Iris pigment epithelial cell (primary cell): Measurements from ENCODE around the gene GTPBP4.
"Not testable (repeated sequence)": the region's sequence is repeated elsewhere in the genome, so short reads cannot be mapped to it uniquely, and the experiment has no call there.

ENCODE experiments used
- DNase-seq: peaks from one replicate; pipeline ENCODE4 v3.0.0-alpha.2; 2011; ENCODE audit warnings: low read depth

Gene GTPBP4

DNA sequence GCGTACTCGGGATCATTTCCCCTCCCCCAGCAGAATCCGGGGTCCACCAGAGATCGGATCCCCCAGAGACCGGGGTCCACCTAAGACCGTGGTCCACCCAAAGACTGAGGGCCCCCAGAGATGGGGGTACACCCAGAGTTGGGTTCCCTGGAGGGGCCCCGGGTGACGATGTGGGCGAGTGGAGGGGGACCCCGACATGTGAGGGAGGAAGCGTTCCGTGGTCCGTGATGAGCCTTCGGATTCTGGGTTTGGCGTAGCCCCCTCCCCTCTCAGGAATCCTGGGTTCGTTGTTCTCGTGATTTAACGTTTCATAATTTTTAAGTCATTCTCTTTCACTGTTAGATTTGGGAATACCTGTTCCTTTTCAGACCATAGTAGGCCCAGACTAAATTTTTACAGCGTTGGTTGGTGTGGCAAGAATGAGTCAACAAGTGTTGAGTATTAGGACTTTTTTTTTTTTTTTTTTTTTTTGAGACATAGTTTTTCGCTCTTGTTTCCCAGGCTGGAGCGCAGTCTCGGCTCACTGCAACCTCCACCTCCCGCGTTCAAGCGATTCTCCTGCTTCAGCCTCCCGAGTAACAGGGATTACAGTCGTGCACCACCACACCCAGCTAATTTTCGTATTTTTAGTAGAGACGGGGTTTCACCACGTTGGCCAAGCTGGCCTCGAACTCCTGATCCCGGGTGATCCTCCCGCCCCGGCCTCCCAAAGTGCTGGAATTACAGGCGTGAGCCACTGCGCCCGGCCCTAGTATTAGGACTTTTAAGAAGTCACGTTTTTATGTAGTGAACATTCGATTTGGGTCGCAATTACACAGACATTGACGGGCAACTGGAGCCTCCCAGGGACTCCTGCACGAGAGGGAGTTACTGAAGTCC lies 672 bp downstream of the GTPBP4 start:
- peak; percentile 58 for DNase-seq

DNA sequence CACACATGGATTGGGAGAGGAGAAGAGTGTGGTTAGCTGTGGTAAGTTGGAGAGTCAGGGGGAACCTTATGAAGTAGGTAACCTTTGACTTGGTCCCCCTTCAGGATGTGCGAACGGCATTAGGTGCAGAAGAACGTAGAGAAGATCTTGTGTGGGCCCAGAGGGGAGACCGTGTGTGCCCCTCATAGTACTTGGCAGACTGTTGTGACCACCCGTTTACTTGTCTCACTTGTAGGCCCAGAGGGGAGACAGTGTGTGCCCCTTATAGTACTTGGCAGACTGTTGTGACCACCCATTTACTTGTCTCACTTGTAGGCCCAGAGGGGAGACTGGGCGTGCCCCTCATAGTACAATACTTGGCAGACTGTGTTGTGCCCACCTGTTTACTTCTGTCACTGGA lies 2.6 kb downstream of the GTPBP4 start:
- no peak for DNase-seq

DNA sequence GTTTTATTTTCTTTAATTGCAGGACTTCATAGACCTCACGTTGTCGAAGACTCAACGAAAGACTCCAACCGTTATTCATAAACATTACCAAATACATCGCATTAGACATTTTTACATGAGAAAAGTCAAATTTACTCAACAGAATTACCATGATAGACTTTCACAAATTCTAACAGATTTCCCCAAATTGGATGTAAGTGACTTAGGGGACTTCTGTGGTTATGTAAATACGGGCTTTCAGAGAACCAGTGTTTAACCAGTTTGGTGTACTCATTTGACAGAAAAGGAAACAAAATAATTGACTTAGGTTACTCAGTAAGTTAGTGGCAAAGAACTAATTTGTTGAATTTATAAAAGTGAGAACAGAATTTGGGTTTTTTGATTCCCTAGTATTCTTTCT lies 4.2 kb downstream of the GTPBP4 start:
- DNase-seq: no peak

DNA sequence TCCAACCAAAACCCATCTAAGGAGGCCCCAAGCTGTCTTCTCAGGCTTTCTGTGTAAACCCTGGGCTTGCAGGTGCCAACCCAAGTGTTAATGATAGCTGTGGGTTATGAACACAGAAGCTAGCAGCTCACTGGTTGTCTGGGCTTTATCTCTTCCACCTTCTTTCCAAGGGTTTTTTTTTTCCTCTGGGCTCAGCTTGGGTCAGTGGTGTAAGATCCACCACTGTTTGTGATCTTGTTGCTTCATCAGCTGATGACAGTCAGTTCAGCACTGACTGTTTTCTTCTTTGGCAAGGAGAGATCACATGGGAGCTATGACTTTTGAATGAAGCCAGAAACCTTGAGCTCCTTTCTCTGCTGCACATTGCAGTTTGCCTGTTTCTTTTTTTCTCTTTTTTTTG lies 4.6 kb downstream of the GTPBP4 start:
- DNase-seq: peak; percentile 48

DNA sequence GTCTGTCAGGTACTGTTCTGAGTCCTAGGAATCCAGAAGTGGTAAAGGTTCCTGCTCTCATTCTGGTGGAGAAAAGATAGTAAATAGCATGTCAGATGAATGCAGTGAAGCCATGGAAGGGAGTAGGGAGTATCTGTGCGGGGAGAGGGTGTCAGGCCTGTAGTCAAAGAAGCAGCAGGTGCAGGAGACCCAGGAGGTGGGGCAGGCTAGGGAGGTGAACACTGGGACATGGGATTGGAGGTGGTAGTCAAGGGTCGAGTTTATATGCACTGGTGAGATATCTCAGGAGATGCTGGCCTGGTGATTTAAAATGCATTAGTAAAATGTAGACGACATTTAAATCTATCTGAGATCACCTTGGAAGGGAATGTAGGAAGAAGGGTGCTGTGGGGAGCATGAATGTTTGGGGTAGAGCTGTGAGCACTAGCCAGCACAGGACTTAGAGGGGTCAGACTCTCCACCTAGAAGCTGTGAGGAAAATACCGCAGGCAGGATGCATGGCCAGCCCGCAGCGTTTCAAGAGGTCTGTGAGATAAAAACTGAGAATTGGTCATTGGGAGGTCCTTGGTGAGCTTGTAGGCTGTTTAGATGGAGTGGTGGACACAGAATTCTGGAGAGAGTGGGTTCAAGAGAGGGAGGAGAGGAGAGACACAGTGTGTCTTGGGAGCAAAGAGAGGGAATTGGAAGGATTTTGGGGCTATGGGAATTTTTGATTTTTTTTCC lies 6.8 kb downstream of the GTPBP4 start:
- no peak for DNase-seq

DNA sequence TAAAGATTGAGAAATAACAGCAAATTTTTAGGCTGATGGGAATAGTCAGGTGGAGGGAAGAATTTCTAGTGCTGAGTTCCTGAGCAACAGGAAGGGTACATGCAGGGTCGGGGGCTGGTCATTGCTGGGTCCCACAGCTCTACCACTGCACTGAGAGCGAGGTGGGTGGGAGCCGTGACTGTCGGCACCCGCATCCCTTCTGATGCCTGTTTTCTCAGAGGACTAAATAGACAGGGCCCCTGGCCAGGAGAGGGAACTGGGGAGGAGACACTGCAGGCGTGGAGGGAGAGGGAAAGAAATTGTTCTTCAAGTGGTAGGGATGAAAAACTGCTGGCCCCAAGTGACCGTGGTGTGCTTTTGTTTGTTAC lies 7.3 kb downstream of the GTPBP4 start:
- no peak for DNase-seq

DNA sequence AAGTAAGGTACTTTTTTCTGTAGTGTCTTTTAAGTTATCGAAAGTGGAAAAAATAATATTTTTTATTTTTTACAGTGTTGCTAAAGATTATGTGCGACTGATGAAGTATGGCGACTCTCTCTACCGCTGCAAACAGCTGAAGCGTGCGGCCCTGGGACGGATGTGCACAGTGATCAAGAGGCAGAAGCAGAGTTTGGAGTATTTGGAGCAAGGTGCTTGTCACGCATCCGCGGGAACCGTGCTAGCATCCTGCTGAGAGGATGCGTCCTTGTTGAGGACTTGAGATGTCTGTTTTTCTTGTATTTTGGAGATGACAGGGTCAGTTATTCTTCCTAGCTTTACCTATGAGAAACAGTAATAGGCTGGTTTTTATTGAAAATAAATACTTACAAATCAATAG lies 7.8 kb downstream of the GTPBP4 start:
- no peak for DNase-seq

DNA sequence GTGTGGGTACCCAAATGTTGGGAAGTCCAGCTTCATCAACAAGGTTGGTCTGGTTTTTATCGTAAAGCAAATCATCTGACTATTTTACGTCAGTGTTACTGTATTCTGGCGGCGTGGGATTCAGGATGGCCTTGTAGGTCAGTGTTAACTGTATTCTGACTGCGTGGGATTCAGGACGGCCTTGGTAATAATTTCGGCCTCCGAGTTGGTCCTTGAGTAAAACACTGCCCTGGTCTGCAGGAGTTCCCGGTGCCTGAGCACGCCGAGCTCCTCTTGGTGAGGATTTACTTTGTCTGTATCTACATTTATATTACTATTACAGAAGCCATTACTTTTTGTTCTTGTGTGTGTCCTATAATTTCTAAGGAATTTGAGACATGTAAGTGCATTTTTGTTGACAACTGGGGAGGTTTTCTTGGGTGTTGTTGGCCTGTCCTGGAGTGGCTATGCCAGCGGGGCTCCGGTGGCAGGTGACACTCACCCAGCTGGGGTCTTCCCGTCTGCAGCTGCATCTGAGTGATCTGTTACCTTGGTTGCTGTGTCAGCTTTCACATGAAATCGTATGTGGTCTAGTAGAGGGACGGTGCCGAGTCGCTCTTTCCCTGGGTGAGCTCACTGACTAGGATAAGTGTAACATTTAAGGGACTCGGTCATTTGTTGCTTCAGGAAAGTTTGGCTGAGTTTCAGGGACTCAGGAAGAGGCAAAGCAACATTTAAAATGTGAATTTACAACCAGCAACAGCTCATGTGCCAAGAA lies 9.2 kb downstream of the GTPBP4 start:
- DNase-seq: no peak

DNA sequence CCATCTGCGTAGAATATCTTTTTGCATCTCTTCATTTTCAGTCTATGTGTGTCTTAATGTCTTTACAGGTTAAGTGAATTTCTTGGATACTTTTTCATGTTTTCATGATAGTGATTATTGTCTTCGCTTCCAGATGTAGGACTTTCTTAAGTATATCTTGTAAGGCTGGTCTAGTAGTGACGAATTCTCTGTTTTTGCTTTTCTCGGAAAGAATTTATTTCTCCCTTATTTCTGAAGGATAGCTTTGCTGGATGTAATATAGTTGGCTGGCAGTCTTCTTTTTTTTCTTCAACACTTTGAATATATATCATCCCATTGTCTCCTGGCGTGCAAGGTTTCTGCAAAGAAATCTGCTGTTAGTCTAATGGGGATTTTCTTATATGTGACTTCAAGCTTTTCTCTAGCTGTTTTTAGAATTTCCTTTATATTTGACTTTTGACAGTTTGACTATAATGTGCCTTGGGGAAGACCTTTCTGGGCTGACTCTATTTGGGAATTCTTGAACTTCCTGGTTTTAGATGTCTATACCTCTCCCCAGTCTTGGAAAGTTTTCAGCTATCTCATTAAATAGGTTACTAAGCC lies 14.3 kb downstream of the GTPBP4 start:
- no peak for DNase-seq

DNA sequence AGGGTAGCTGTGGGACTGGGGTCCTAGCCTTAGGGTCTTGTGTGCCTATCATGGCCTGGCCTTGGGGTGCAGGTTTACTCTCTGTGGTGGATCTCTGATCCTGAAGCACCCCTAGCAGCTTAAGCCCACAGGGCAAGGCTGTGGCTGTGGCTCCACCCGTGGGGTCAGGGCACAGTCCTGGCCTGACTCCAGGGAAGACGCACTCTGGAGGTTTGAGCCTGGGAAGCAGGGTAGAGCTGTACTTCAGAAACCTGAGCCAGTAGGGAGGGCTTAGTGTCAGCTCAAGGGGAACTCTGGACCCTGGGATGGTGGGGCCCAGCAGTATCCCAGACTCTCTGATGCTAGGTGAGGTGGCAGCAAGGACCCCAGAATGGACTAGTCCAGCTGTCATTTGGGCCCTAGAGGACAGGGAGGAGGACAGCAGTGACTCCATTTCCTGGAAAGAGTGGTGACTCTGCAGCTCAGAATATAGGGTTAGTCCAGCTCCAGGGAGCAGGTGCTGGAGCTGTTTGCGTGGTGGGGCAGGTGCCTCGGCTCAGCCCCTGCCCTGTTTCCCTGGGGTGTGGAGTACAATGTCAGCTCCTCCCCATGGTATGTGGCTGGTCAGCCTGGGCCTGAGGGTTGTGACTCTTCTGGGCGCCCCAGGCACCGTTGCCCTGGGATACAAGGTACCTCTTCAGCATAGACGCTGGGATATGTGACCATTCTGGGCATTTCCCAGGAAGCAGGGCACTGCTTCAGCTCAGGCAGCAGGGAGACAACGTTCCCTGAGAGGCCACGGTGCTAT lies 15.8 kb downstream of the GTPBP4 start:
- peak; percentile 12 for DNase-seq

DNA sequence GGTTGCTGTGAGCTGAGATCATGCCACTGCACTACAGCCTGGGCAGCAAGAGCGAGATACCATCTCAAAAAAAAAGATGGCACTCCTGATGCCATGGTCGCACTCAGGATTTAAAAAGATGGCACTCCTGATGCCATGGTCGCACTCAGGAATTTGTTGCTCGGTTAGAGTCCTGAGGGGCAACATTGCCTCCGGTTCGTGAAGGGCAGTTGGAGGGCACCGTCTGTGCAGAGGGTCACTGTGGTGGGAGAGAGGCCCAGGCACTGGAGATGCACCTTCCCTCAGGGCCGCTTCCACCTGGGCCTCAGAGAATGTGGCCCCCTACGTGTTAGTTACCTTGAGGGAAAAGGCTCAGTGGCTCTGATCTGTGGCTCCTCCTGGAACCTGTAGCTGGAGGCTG lies 18.3 kb downstream of the GTPBP4 start:
- DNase-seq: no peak

DNA sequence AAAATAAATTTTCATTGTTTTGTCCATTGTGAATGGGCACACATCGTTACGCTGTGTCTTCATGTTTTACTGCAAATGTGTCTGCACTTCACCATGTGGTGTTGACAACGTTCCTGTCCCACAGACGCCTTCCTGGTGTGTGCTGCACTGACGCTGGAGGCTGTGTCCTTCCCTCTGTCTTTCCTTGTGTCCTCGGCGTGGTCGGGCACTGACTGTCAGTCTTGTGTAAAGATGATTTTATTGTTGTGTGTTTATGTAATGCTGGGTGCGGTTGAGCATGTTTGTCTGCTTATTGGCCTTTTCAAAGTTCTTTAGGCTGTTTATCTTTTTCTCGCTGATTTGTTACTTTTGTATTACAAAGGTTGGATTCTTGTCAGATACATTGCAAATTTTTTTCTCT lies 19.3 kb downstream of the GTPBP4 start:
- DNase-seq: no peak

DNA sequence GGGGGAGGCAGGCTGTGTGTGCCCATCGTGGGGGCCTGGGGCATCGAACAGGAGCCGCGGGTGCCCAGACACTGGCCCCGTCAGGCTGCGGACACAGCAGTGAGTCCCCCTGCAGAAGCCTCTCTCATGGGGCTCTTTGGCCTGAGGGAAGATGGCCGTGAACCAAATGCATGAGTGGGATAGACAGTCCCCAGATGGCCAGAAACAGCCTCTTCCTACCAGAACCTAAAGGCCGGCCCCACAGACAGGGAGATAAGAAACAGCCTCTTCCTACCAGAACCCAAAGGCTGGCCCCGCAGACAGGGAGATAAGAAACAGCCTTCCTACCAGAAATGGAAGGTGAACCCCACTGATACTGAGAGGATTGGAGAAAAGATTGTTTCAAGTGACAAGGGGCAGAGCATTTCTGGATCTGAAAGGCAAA lies 20.8 kb downstream of the GTPBP4 start:
- no peak for DNase-seq

DNA sequence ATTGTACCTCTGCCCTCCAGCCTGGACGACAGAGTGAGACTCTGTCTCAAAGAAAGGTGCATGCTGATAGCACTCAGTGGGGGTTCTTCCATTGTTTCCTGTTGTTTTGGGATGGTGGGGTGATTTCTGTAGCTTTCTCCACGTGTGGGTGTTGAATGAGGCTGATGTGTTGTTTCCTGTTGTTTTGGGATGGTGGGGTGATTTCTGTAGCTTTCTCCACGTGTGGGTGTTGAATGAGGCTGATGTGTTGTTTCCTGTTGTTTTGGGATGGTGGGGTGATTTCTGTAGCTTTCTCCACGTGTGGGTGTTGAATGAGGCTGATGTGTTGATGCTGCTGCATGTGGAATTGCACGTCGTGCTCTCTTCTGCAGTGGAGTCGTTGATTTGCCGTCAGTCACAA lies 21.7 kb downstream of the GTPBP4 start:
- DNase-seq: not testable (repeated sequence)

DNA sequence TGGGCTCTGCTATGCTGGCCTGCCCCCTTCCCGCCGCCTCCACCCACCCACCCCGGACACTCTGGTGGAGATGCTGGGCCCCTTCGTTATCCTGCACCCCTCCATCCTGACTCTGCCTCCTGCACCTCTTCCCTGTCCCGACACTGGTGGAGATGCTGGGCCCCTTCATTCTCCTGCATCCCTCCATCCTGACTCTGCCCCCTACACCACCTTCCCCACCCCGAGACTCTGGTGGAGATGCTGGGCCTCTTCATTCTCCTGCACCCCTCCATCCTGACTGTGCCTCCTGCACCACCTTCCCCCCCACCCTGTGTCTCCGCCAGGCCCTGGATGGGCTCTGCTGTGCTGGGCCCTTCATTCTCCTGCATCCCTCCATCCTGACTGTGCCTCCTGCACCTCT lies 22.5 kb downstream of the GTPBP4 start:
- DNase-seq: no peak

DNA sequence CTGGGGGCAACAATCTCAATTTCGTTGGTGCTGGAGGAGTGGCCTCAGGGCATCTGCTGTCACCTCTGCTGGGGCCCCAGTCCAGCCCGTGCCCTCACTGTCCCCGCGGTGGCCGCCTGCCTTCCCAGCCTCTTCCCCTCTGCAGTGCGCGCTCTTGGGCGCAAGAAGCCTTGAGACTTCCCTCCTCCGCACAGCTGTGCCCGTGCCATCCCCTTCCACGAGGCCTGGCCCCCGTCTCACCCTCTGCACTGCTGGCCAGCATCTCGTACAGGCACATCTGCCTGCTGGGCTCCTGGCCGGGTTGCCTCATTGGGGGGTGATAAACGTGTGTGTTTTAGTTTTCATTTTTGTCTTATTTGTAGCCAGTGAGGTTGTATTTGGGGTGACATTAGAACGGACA lies 23.5 kb downstream of the GTPBP4 start:
- DNase-seq: no peak

DNA sequence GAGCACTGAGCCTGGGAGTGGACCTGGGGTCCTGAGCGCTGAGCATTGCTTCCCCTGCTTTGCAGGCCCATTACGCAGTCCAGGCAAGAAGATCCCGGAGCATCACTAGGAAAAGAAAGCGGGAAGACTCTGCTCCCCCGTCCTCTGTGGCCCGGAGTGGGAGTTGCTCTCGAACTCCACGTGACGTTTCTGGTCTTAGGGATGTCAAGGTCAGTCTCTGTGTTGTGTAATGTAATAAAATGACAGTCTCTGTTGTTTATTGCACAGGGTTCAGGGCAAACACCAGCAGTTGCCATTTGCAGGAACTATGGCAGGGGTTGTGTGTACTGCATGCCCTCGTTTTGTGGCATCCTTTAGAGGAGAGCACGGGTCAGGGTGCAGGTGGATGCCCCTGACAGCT lies 27.5 kb downstream of the GTPBP4 start:
- DNase-seq: no peak

DNA sequence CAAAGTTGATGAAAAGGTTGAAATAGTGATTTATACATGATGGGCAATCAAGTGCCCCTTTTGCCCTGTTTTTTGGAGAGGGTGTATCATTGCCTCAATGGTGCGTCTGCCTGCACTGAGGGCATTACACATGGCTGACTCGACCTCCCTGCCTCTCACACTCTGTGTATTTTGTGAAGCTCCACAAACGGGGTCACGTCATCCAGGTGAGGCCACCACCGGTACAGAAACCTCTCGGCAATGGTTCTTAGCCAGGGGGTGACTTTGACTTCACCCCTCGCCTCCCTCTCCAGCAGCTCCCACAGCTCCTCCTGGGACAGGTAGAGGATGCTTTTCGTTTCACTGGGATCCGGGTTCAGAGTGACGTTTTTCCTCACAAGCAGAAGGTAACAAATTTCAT lies 31.1 kb downstream of the GTPBP4 start:
- DNase-seq: no peak

DNA sequence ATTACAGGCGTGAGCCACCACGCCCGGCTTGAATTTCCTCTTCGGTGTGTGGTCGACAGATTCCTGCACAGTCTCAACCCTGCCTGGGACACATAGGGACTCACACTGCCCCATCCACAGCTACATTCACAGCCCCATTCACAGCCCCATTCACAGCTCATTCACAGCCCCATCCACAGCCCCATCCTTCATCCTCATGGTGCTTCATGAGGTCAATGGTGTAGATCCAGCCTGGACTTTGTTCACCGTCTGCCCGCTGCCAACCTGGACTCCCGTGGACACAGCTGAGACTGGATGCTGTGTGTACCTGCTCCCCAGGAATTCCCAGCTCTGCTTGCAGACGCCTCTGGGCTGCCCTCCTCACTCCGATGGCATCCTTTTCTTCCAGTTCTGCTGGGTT lies 32.2 kb downstream of the GTPBP4 start:
- no peak for DNase-seq

DNA sequence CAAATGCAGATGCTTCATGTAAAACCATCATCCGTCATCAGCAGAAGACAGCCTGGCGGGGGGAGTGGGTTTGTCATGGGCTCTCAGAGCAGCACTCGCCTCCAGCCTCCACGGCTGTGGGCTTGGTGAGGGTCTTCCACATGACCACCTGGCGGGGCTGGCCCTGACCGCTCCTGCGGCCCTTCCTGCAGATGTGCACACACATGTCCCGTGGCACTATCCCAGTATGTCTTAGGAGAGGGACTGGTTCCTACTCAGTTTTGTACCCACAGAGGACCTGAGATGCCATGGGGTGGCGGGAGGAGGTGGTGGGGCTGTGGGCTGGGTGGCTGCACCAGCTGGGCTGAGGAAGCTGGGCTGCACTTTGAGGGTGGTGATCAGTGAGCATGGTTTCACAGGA lies 32.7 kb downstream of the GTPBP4 start:
- no peak for DNase-seq

DNA sequence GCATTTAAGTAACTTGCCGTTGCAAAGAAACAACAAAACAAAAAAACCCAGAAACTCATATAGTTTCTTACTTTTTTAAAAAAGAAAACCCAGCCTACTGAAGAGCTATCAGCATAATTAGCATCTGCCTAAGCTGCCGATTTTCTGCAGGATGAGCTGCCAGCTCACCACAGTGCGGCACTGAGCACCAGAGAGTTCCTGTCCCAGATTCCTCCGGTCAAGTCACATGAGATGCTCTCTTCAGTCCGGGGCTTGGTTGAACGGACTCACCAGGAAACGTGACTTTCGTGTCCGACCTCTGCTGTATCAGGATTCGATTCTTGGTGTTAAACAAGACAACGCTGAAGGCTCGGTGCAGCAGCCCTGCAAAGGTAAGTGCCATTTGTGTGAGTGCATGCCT lies 34.2 kb downstream of the GTPBP4 start:
- DNase-seq: no peak

DNA sequence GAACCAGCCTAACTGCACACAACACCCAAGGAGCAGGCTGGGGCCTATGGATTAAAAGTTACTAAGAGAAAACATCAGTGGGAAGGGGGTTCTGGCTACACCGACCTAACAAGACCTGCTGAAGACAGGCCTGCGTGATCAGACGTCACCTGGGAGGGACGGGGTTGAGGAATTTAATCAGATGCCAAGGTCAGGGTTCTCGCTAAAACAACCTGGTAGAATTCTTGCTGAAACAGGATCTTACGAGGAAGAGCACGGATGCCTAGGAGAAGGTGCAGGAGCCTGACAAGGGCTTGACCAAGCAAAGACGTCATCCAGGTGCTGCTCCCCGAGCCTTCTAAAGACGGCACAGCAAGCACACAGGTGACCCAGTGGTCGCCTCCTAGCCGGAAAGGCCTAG lies 35.9 kb downstream of the GTPBP4 start:
- DNase-seq: no peak
